SK-N-SH treated with all-trans-retinoic acid at 6 μM for 48 hours (cell line): ENCODE measurements around the gene MRPL44.

Source experiments
- ATAC-seq: fragments of 200-7000 bp; cut with Tn5 transposase; 3 replicates; pipeline ENCODE4 v1.9.1; 2020; ENCODE audit warnings: mild to moderate bottlenecking, moderate library complexity
- BACH2 ChIP-seq: fragments of 250-450 bp; sonication (Bioruptor Pico); IDR thresholded peaks from 2 replicates; pipeline ENCODE4 v1.9.0; 2021; ENCODE audit warnings: mild to moderate bottlenecking, borderline replicate concordance
- CREB5 ChIP-seq: fragments of 250-450 bp; sonication (Bioruptor Pico); IDR thresholded peaks from 2 replicates; pipeline ENCODE4 v1.5.1; 2020; ENCODE audit warnings: low read depth, mild to moderate bottlenecking, moderate library complexity
- CSDC2 ChIP-seq: fragments of 250-450 bp; sonication (Bioruptor Pico); IDR thresholded peaks from 2 replicates; pipeline ENCODE4 v1.5.0; 2020; ENCODE audit warnings: mild to moderate bottlenecking, moderate library complexity
- CSRNP3 ChIP-seq: fragments of 250-450 bp; sonication (Bioruptor Pico); IDR thresholded peaks from 2 replicates; pipeline ENCODE4 v1.5.1; 2021; ENCODE audit warnings: mild to moderate bottlenecking, moderate library complexity
- ESRRG ChIP-seq: fragments of 250-450 bp; sonication (Bioruptor Pico); IDR thresholded peaks from 2 replicates; pipeline ENCODE4 v1.6.1; 2021; ENCODE audit warnings: mild to moderate bottlenecking
- GLIS3 ChIP-seq: fragments of 250-450 bp; sonication (Bioruptor Pico); IDR thresholded peaks from 2 replicates; pipeline ENCODE4 v1.5.0; 2020; ENCODE audit warnings: mild to moderate bottlenecking, moderate library complexity
- ISL1 ChIP-seq: fragments of 250-450 bp; sonication (Bioruptor Pico); IDR thresholded peaks from 2 replicates; pipeline ENCODE4 v2.1.2; 2022; ENCODE audit warnings: mild to moderate bottlenecking, moderate library complexity
- OSR1 ChIP-seq: fragments of 250-450 bp; sonication (Bioruptor Pico); IDR thresholded peaks from 2 replicates; pipeline ENCODE4 v1.8.0; 2022; ENCODE audit warnings: moderate library complexity, mild to moderate bottlenecking, inconsistent platforms
- PATZ1 ChIP-seq: fragments of 250-450 bp; sonication (Bioruptor Pico); IDR thresholded peaks from 2 replicates; pipeline ENCODE4 v1.8.0; 2020; ENCODE audit warnings: mild to moderate bottlenecking, moderate library complexity, borderline replicate concordance
- POU6F1 ChIP-seq: fragments of 250-450 bp; sonication (Bioruptor Pico); IDR thresholded peaks from 2 replicates; pipeline ENCODE4 v1.8.0; 2021; ENCODE audit warnings: low read depth, mild to moderate bottlenecking, moderate library complexity, borderline replicate concordance
- PPARA ChIP-seq: fragments of 250-450 bp; sonication (Bioruptor Pico); IDR thresholded peaks from 2 replicates; pipeline ENCODE4 v1.5.0; 2020; ENCODE audit warnings: mild to moderate bottlenecking, borderline replicate concordance
- RARB ChIP-seq: fragments of 250-450 bp; sonication (Bioruptor Pico); IDR thresholded peaks from 2 replicates; pipeline ENCODE4 v1.8.0; 2021; ENCODE audit warnings: mild to moderate bottlenecking, moderate library complexity
- SNAI2 ChIP-seq: fragments of 250-450 bp; sonication (Bioruptor Pico); IDR thresholded peaks from 2 replicates; pipeline ENCODE4 v1.5.0; 2020; ENCODE audit warnings: mild to moderate bottlenecking, moderate library complexity
- TCF4 ChIP-seq: fragments of 250-450 bp; sonication (Bioruptor Pico); IDR thresholded peaks from 2 replicates; pipeline ENCODE4 v1.8.0; 2021; ENCODE audit warnings: mild to moderate bottlenecking, moderate library complexity, borderline replicate concordance
- TOX ChIP-seq: fragments of 250-450 bp; sonication (Bioruptor Pico); IDR thresholded peaks from 2 replicates; pipeline ENCODE4 v1.8.0; 2021; ENCODE audit warnings: mild to moderate bottlenecking, moderate library complexity, borderline replicate concordance
- TSHZ2 ChIP-seq: fragments of 250-450 bp; sonication (Bioruptor Pico); IDR thresholded peaks from 2 replicates; pipeline ENCODE4 v1.5.0; 2020; ENCODE audit warnings: mild to moderate bottlenecking, moderate library complexity
- ZC3H10 ChIP-seq: fragments of 250-450 bp; sonication (Bioruptor Pico); IDR thresholded peaks from 2 replicates; pipeline ENCODE4 v1.5.1; 2021; ENCODE audit warnings: mild to moderate bottlenecking, moderate library complexity
- ZFP3 ChIP-seq: fragments of 250-450 bp; sonication (Bioruptor Pico); IDR thresholded peaks from 2 replicates; pipeline ENCODE4 v1.5.0; 2020; ENCODE audit warnings: mild to moderate bottlenecking, moderate library complexity
- ZFP30 ChIP-seq: fragments of 450-650 bp; formaldehyde crosslinking; IDR thresholded peaks from 2 replicates; pipeline ENCODE4 v1.5.0; 2022; ENCODE audit warnings: mild to moderate bottlenecking, moderate library complexity
- ZNF565 ChIP-seq: fragments of 450-650 bp; formaldehyde crosslinking; conservative IDR thresholded peaks from 2 replicates; pipeline ENCODE4 v1.5.0; 2020; ENCODE audit warnings: low read depth, mild to moderate bottlenecking, moderate library complexity
- ZNF70 ChIP-seq: fragments of 450-650 bp; formaldehyde crosslinking; IDR thresholded peaks from 2 replicates; pipeline ENCODE4 v1.5.0; 2020; ENCODE audit warnings: mild to moderate bottlenecking, moderate library complexity
- ZNF8 ChIP-seq: fragments of 450-650 bp; formaldehyde crosslinking; IDR thresholded peaks from 2 replicates; pipeline ENCODE4 v1.5.0; 2020; ENCODE audit warnings: mild to moderate bottlenecking, moderate library complexity

The MRPL44 gene

GRCh38 chr2:223995569-223995968, 38.3 kb downstream of the MRPL44 start:
- TF ChIP-seq TOX (CRISPR knock-in tag) (no peak), CSDC2 (CRISPR knock-in tag) (no peak), OSR1 (CRISPR knock-in tag) (no peak), PATZ1 (CRISPR knock-in tag) (no peak), TCF4 (no peak), CSRNP3 (CRISPR knock-in tag) (no peak), ZNF8 (CRISPR knock-in tag) (no peak)
- TF ChIP-seq, all 23 proteins: peak for 0
- no peak for ATAC-seq

- TF ChIP-seq ZNF8 (CRISPR knock-in tag): no peak
- TF ChIP-seq ZNF565: no peak
- no peak for TF ChIP-seq BACH2
- TF ChIP-seq GLIS3 (CRISPR knock-in tag): no peak
- TF ChIP-seq RARB (CRISPR knock-in tag): no peak
- TF ChIP-seq ESRRG: no peak
- no peak for TF ChIP-seq PATZ1 (CRISPR knock-in tag)
- TF ChIP-seq ZC3H10 (CRISPR knock-in tag): no peak
- TF ChIP-seq TOX (CRISPR knock-in tag): no peak
- TF ChIP-seq ZFP30 (CRISPR knock-in tag): no peak
- TF ChIP-seq OSR1 (CRISPR knock-in tag): no peak
Observed at GRCh38 chr2:223996391-223996790, 39.1 kb downstream of the MRPL44 start.

GRCh38 chr2:223997938-223998337, 40.7 kb downstream of the MRPL44 start:
- TF ChIP-seq POU6F1 (CRISPR knock-in tag) (no peak), CSDC2 (CRISPR knock-in tag) (no peak), SNAI2 (no peak), ZNF565 (no peak), TSHZ2 (CRISPR knock-in tag) (no peak), CSRNP3 (CRISPR knock-in tag) (no peak), PATZ1 (CRISPR knock-in tag) (no peak), PPARA (CRISPR knock-in tag) (no peak), ZFP30 (CRISPR knock-in tag) (no peak), ZFP3 (CRISPR knock-in tag) (no peak), ZNF8 (CRISPR knock-in tag) (no peak), ZNF70 (CRISPR knock-in tag) (no peak), TOX (CRISPR knock-in tag) (no peak), TCF4 (no peak), OSR1 (CRISPR knock-in tag) (no peak), CREB5 (CRISPR knock-in tag) (no peak), ISL1 (CRISPR knock-in tag) (no peak), GLIS3 (CRISPR knock-in tag) (no peak), RARB (CRISPR knock-in tag) (no peak), BACH2 (no peak)
- ATAC-seq: no peak

More at GRCh38 chr2:223996391-223996790, 39.1 kb downstream of the MRPL44 start:
- ATAC-seq: no peak
